ENCODE results near the gene GSK3B. TPM values are rescaled to one million over a fixed set of nuclear protein-coding genes. Genes with fewer than 3 reads are reported as not detected.
"Not testable (repeated sequence)": the region's sequence is repeated elsewhere in the genome, so short reads cannot be mapped to it uniquely, and the experiment has no call there.

The GSK3B gene
- total and polyA plus RNA-seq, 2 donors (not counting 3 experiments of a cell fraction or from before 2014, with no cell fraction given), result 22.1 to 50.1 TPM

DNA sequence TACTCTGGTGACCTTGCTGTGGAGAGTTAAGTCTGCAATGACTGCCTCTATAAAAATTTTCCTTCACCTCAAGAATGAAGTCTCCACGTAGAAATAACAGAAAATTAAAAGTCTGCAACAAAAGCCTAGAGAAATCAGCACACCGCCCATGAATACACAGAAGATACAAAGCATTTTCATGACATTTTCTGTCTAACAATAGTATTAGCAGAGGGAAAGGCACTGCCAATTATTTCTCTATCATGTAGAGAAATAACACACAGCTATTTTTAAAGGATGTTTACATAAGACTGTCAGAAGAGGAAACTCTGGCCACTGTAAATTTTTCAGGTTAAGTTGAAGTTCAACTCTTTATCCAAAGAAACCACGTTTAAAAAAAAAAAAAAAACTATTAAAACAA, 80.8 kb downstream of the GSK3B start:
- Histone ChIP-seq H3K9me3 (replicated peaks; ENCODE audit: control insufficient read depth, insufficient read depth, low read length) (no peaks in the 10 kb centered on the region), H2AFZ (ENCODE audit: low read depth, low read length) (no peak overlapping the region), H3K9me1 (replicated peaks; ENCODE audit: control insufficient read depth, extremely low read depth, insufficient read depth, low read length) (peaks cover 4% of the 10 kb centered on the region), H3K9ac (replicated peaks; ENCODE audit: extremely low read depth, insufficient read depth, low read length) (no peak overlapping the region), H3K79me2 (ENCODE audit: control insufficient read depth, insufficient read depth, low read length) (peaks cover 97% of the 10 kb centered on the region), H3K27me3 (ENCODE audit: control insufficient read depth in 2 of 2, insufficient read depth in 2 of 2, low read length in 2 of 2) (no peaks in the 10 kb centered on the region), H3K4me1 (ENCODE audit: control insufficient read depth, extremely low read depth, insufficient read depth, low read length) (peaks cover 18% of the 10 kb centered on the region), H3K4me2 (ENCODE audit: insufficient read depth, low read length) (no peak overlapping the region), H3K27ac (ENCODE audit: insufficient read depth, low read depth, low read length) (no peak overlapping the region), H3K36me3 (ENCODE audit: control insufficient read depth in 2 of 2, extremely low read depth in 1 of 2, insufficient read depth in 2 of 2, low read length in 2 of 2) (no peaks in the 10 kb centered on the region), H4K20me1 (replicated peaks; ENCODE audit: control insufficient read depth, extremely low read depth, insufficient read depth, low read length) (peaks cover 41% of the 10 kb centered on the region), H3K4me3 (replicated peaks in 1 of 3; ENCODE audit: insufficient read depth in 1 of 3, low read depth in 1 of 3, low read length in 3 of 3) (no peak overlapping the region)
- DNase-seq (ENCODE audit: low read depth, low spot score) (peak; percentile 69), FAIRE-seq (no peak)
- intact Hi-C loops (cut with micrococcal nuclease), result no loop called here
- dilution Hi-C loops (cut with MboI; ENCODE audit: extremely low pct_ligation_motif_present, low sequenced_read_pairs), result no loop called here
- CTCF ChIA-PET, result interaction anchor here (0.7 to 1.4 kb wide), 4 partner anchors 20 to 122 kb away, joined by 3 to 5 read pairs (median 4); no protein-coding TSS in a partner anchor
- no TSS peak for BruUV-seq (replicated peaks)
- POLR2A ChIA-PET, result interaction anchor here (0.6 to 0.7 kb wide), 2 partner anchors 82 to 323 kb away, joined by 4 to 5 read pairs; no protein-coding TSS in a partner anchor
- TF ChIP-seq, protein P1, sequence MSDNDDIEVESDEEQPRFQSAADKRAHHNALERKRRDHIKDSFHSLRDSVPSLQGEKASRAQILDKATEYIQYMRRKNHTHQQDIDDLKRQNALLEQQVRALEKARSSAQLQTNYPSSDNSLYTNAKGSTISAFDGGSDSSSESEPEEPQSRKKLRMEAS (IDR thresholded peaks at IDR 0.05; ENCODE audit: insufficient read depth, insufficient read length), result no peak
- TF ChIP-seq POLR2AphosphoS5 (IDR thresholded peaks at IDR 0.05; ENCODE audit: insufficient read depth, low read depth, low read length) (no peak), EZH2 (IDR thresholded peaks at IDR 0.05; ENCODE audit: borderline replicate concordance, low read depth, low read length, severe bottlenecking) (no peak), POLR2A (IDR thresholded peaks at IDR 0.05; ENCODE audit: low read depth, low read length) (no peak), FOS (IDR thresholded peaks at IDR 0.05; ENCODE audit: borderline replicate concordance, insufficient read depth, low read length) (no peak), JUN (IDR thresholded peaks at IDR 0.05; ENCODE audit: borderline replicate concordance, insufficient read depth, insufficient read length, low read depth) (no peak), GATA2 (IDR thresholded peaks at IDR 0.05; ENCODE audit: insufficient read depth, insufficient read length, low read depth, low read length) (no peak), MYC (IDR thresholded peaks at IDR 0.05; ENCODE audit: low read depth, low read length) (no peak)
- TF ChIP-seq, protein P2, sequence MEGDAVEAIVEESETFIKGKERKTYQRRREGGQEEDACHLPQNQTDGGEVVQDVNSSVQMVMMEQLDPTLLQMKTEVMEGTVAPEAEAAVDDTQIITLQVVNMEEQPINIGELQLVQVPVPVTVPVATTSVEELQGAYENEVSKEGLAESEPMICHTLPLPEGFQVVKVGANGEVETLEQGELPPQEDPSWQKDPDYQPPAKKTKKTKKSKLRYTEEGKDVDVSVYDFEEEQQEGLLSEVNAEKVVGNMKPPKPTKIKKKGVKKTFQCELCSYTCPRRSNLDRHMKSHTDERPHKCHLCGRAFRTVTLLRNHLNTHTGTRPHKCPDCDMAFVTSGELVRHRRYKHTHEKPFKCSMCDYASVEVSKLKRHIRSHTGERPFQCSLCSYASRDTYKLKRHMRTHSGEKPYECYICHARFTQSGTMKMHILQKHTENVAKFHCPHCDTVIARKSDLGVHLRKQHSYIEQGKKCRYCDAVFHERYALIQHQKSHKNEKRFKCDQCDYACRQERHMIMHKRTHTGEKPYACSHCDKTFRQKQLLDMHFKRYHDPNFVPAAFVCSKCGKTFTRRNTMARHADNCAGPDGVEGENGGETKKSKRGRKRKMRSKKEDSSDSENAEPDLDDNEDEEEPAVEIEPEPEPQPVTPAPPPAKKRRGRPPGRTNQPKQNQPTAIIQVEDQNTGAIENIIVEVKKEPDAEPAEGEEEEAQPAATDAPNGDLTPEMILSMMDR (IDR thresholded peaks at IDR 0.05; ENCODE audit: extremely low read depth in 1 of 2, insufficient read depth in 1 of 2, low read depth in 1 of 2, low read length in 2 of 2), result no peak

DNA sequence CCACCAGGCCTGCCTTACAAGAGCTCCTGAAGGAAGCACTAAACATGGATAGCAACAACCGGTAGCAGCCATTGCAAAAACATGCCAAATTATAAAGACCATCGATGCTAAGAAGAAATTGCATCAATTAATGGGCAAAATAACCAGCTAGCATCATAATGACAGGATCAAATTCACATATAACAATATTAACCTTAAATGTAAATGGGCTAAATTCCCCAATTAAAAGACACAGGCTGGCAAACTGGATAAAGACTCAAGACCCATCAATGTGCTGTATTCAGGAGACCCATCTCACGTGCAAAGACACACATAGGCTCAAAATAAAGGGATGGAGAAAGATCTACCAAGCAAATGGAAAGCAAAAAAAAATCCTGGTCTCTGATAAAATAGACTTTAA, 88.5 kb downstream of the GSK3B start:
- peaks cover 89% of the 10 kb centered on the region for H3K79me2 ChIP-seq (ENCODE audit: control insufficient read depth, insufficient read depth, low read length)
- H3K27ac ChIP-seq (ENCODE audit: insufficient read depth, low read depth, low read length); intact Hi-C loops (cut with micrococcal nuclease); FAIRE-seq; H3K9me1 ChIP-seq (replicated peaks; ENCODE audit: control insufficient read depth, extremely low read depth, insufficient read depth, low read length); BruUV-seq (replicated peaks); H4K20me1 ChIP-seq (replicated peaks; ENCODE audit: control insufficient read depth, extremely low read depth, insufficient read depth, low read length); H3K9me3 ChIP-seq (replicated peaks; ENCODE audit: control insufficient read depth, insufficient read depth, low read length); CTCF ChIA-PET; H2AFZ ChIP-seq (ENCODE audit: low read depth, low read length); H3K4me1 ChIP-seq (ENCODE audit: control insufficient read depth, extremely low read depth, insufficient read depth, low read length); POLR2A ChIA-PET; H3K36me3 ChIP-seq (ENCODE audit: control insufficient read depth in 2 of 2, extremely low read depth in 1 of 2, insufficient read depth in 2 of 2, low read length in 2 of 2); H3K4me2 ChIP-seq (ENCODE audit: insufficient read depth, low read length); H3K9ac ChIP-seq (replicated peaks; ENCODE audit: extremely low read depth, insufficient read depth, low read length); dilution Hi-C loops (cut with MboI; ENCODE audit: extremely low pct_ligation_motif_present, low sequenced_read_pairs); H3K27me3 ChIP-seq (ENCODE audit: control insufficient read depth in 2 of 2, insufficient read depth in 2 of 2, low read length in 2 of 2); H3K4me3 ChIP-seq (replicated peaks in 1 of 3; ENCODE audit: insufficient read depth in 1 of 3, low read depth in 1 of 3, low read length in 3 of 3); DNase-seq (ENCODE audit: low read depth, low spot score): not testable (repeated sequence)

DNA sequence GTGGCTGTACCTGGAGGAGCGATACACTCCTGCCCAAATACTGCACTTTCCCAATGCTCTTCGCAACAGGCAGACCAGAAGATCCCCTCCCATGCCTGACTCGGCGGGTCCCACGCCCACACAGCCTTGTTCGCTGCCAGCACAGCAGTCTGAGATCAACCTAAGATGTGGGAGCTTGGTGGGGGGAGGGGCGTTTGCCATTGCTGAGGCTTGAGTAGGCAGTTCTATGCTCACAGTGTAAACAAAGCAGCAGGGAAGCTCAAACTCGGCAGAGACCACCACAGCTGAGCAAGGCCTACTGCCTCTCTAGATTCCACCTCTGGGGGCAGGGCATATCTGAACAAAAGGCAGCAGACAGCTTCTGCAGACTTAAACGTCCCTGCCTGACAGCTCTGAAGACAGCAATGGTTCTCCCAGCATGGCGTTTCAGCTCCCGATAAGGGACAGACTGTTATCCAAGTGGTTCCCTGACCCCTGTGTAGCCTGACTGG, 90.2 kb downstream of the GSK3B start:
- H3K27ac ChIP-seq (ENCODE audit: insufficient read depth, low read depth, low read length); BruUV-seq (replicated peaks); H3K27me3 ChIP-seq (ENCODE audit: control insufficient read depth in 2 of 2, insufficient read depth in 2 of 2, low read length in 2 of 2); POLR2A ChIA-PET; DNase-seq (ENCODE audit: low read depth, low spot score); H3K9me1 ChIP-seq (replicated peaks; ENCODE audit: control insufficient read depth, extremely low read depth, insufficient read depth, low read length); FAIRE-seq; H4K20me1 ChIP-seq (replicated peaks; ENCODE audit: control insufficient read depth, extremely low read depth, insufficient read depth, low read length); CTCF ChIA-PET; H3K4me3 ChIP-seq (replicated peaks in 1 of 3; ENCODE audit: insufficient read depth in 1 of 3, low read depth in 1 of 3, low read length in 3 of 3); H3K9me3 ChIP-seq (replicated peaks; ENCODE audit: control insufficient read depth, insufficient read depth, low read length); H3K4me1 ChIP-seq (ENCODE audit: control insufficient read depth, extremely low read depth, insufficient read depth, low read length); intact Hi-C loops (cut with micrococcal nuclease); dilution Hi-C loops (cut with MboI; ENCODE audit: extremely low pct_ligation_motif_present, low sequenced_read_pairs); H2AFZ ChIP-seq (ENCODE audit: low read depth, low read length); H3K36me3 ChIP-seq (ENCODE audit: control insufficient read depth in 2 of 2, extremely low read depth in 1 of 2, insufficient read depth in 2 of 2, low read length in 2 of 2); H3K4me2 ChIP-seq (ENCODE audit: insufficient read depth, low read length); H3K9ac ChIP-seq (replicated peaks; ENCODE audit: extremely low read depth, insufficient read depth, low read length): not testable (repeated sequence)
- H3K79me2 ChIP-seq (ENCODE audit: control insufficient read depth, insufficient read depth, low read length), result peaks cover 88% of the 10 kb centered on the region
